ENCODE data around the gene TGOLN2. TPM values are rescaled to one million over a fixed set of nuclear protein-coding genes. Genes with fewer than 3 reads are reported as not detected.

The TGOLN2 gene
- total and polyA plus RNA-seq, 10 of the 15 experiments (the other 5 are each of a cell fraction or from before 2014, with no cell fraction given), result 13.8 to 92.3 (median 49.4) TPM

DNA sequence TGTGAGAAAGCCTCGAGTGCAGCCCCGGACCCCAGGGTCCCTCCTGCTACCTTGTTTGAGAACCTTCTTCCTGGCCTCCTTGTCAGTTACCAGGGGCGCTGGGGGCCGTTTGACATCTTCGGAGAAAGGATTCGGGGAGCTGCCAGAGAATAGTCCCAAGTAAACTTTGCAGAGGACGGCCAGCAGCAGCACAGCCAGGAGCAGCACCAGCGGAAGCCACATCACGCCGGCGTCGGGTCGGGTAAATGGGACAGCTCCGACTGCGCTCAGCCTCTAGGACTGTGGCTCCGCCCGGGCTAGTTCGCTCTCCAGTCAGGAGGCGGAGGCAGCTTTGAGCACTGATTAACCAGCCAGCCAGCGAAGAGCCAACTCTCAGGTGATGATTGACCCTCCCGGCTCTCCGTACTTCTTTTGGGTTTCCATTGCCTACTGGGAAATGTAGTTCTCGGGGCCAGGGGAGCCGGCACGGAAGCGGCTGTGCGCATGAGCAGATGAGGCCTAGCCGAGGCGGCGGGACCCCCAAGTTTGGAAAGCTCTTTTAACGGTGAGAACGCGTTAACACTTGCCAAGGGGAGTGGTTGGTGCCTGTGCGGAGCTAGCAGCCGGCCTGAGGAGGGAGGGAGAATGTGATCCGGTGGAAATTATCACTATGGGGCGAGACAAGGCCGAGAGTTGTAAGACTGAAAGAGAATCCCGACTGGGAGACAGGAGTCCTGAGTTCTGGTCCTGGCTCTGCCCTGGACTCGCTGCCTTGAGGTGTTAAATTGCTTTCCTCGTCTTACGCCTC, 26.7 kb upstream of the TGOLN2 start, which contains the start of the genes ELMOD3 and RETSAT (continued):
- TF ChIP-seq BHLHE40 (IDR thresholded peaks at IDR 0.05; ENCODE audit: borderline replicate concordance in 1 of 2, low read depth in 2 of 2, low read length in 1 of 2), result peak; percentile 32 to 39; a peak in 2 of 4 replicates
- no peak for TF ChIP-seq FOXK2 (IDR thresholded peaks at IDR 0.05)
- peak; percentile 82; the same call in 1 of the 2 replicates for TF ChIP-seq SIN3A (IDR thresholded peaks at IDR 0.05; ENCODE audit: low read depth, low read length)
- TF ChIP-seq EP300 (IDR thresholded peaks at IDR 0.05; ENCODE audit: borderline replicate concordance in 1 of 2, control insufficient read depth in 1 of 2, low read depth in 2 of 2, low read length in 2 of 2), result no peak; a peak in 1 of 4 replicates
- TF ChIP-seq MTA3 (IDR thresholded peaks at IDR 0.05; ENCODE audit: borderline replicate concordance, low read length), result no peak
- no peak for TF ChIP-seq ZNF24 (IDR thresholded peaks at IDR 0.05)
- TF ChIP-seq ZNF207 (IDR thresholded peaks at IDR 0.05; ENCODE audit: borderline replicate concordance), result peak; percentile 44; the same call in 1 of the 2 replicates
- TF ChIP-seq MXI1 (IDR thresholded peaks at IDR 0.05; ENCODE audit: low read depth, low read length), result peak; percentile 68
- no peak for TF ChIP-seq NR2C1 (IDR thresholded peaks at IDR 0.05)
- TF ChIP-seq, protein P1, sequence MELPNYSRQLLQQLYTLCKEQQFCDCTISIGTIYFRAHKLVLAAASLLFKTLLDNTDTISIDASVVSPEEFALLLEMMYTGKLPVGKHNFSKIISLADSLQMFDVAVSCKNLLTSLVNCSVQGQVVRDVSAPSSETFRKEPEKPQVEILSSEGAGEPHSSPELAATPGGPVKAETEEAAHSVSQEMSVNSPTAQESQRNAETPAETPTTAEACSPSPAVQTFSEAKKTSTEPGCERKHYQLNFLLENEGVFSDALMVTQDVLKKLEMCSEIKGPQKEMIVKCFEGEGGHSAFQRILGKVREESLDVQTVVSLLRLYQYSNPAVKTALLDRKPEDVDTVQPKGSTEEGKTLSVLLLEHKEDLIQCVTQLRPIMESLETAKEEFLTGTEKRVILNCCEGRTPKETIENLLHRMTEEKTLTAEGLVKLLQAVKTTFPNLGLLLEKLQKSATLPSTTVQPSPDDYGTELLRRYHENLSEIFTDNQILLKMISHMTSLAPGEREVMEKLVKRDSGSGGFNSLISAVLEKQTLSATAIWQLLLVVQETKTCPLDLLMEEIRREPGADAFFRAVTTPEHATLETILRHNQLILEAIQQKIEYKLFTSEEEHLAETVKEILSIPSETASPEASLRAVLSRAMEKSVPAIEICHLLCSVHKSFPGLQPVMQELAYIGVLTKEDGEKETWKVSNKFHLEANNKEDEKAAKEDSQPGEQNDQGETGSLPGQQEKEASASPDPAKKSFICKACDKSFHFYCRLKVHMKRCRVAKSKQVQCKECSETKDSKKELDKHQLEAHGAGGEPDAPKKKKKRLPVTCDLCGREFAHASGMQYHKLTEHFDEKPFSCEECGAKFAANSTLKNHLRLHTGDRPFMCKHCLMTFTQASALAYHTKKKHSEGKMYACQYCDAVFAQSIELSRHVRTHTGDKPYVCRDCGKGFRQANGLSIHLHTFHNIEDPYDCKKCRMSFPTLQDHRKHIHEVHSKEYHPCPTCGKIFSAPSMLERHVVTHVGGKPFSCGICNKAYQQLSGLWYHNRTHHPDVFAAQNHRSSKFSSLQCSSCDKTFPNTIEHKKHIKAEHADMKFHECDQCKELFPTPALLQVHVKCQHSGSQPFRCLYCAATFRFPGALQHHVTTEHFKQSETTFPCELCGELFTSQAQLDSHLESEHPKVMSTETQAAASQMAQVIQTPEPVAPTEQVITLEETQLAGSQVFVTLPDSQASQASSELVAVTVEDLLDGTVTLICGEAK (IDR thresholded peaks at IDR 0.05; ENCODE audit: borderline replicate concordance), result peak; percentile 32; the same call in 1 of the 2 replicates
- TF ChIP-seq, protein P2, sequence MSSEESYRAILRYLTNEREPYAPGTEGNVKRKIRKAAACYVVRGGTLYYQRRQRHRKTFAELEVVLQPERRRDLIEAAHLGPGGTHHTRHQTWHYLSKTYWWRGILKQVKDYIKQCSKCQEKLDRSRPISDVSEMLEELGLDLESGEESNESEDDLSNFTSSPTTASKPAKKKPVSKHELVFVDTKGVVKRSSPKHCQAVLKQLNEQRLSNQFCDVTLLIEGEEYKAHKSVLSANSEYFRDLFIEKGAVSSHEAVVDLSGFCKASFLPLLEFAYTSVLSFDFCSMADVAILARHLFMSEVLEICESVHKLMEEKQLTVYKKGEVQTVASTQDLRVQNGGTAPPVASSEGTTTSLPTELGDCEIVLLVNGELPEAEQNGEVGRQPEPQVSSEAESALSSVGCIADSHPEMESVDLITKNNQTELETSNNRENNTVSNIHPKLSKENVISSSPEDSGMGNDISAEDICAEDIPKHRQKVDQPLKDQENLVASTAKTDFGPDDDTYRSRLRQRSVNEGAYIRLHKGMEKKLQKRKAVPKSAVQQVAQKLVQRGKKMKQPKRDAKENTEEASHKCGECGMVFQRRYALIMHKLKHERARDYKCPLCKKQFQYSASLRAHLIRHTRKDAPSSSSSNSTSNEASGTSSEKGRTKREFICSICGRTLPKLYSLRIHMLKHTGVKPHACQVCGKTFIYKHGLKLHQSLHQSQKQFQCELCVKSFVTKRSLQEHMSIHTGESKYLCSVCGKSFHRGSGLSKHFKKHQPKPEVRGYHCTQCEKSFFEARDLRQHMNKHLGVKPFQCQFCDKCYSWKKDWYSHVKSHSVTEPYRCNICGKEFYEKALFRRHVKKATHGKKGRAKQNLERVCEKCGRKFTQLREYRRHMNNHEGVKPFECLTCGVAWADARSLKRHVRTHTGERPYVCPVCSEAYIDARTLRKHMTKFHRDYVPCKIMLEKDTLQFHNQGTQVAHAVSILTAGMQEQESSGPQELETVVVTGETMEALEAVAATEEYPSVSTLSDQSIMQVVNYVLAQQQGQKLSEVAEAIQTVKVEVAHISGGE (CRISPR knock-in tag; IDR thresholded peaks at IDR 0.05), result no peak
- TF ChIP-seq, protein P3, sequence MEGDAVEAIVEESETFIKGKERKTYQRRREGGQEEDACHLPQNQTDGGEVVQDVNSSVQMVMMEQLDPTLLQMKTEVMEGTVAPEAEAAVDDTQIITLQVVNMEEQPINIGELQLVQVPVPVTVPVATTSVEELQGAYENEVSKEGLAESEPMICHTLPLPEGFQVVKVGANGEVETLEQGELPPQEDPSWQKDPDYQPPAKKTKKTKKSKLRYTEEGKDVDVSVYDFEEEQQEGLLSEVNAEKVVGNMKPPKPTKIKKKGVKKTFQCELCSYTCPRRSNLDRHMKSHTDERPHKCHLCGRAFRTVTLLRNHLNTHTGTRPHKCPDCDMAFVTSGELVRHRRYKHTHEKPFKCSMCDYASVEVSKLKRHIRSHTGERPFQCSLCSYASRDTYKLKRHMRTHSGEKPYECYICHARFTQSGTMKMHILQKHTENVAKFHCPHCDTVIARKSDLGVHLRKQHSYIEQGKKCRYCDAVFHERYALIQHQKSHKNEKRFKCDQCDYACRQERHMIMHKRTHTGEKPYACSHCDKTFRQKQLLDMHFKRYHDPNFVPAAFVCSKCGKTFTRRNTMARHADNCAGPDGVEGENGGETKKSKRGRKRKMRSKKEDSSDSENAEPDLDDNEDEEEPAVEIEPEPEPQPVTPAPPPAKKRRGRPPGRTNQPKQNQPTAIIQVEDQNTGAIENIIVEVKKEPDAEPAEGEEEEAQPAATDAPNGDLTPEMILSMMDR (IDR thresholded peaks at IDR 0.05 in 2 of 3, conservative IDR thresholded peaks at IDR 0.05 in 1 of 3; ENCODE audit: control insufficient read depth in 2 of 3, extremely low read depth in 1 of 3, insufficient read depth in 1 of 3, low read depth in 3 of 3, low read length in 3 of 3), result no peak
- no peak for TF ChIP-seq STAT3 (IDR thresholded peaks at IDR 0.05; ENCODE audit: low read depth, low read length)
- no peak for TF ChIP-seq RCOR1 (conservative IDR thresholded peaks at IDR 0.05; ENCODE audit: low read depth, low read length)
- TF ChIP-seq, protein P4, sequence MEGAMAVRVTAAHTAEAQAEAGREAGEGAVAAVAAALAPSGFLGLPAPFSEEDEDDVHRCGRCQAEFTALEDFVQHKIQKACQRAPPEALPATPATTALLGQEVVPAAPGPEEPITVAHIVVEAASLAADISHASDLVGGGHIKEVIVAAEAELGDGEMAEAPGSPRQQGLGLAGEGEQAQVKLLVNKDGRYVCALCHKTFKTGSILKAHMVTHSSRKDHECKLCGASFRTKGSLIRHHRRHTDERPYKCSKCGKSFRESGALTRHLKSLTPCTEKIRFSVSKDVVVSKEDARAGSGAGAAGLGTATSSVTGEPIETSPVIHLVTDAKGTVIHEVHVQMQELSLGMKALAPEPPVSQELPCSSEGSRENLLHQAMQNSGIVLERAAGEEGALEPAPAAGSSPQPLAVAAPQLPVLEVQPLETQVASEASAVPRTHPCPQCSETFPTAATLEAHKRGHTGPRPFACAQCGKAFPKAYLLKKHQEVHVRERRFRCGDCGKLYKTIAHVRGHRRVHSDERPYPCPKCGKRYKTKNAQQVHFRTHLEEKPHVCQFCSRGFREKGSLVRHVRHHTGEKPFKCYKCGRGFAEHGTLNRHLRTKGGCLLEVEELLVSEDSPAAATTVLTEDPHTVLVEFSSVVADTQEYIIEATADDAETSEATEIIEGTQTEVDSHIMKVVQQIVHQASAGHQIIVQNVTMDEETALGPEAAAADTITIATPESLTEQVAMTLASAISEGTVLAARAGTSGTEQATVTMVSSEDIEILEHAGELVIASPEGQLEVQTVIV (IDR thresholded peaks at IDR 0.05; ENCODE audit: borderline replicate concordance, partially characterized antibody), result peak; percentile 74
- TF ChIP-seq JUNB (IDR thresholded peaks at IDR 0.05), result no peak
